Activated T-cell treated with anti-CD3 and anti-CD28 coated beads, Interleukin-2, amount 50 U/mL, for 4 hours (primary cell): Measurements from ENCODE around the gene CDK5RAP2. TPM values are rescaled to one million over a fixed set of nuclear protein-coding genes. Genes with fewer than 3 reads are reported as not detected.

ENCODE experiments used
- ATAC-seq, 2 donors: fragments of 200-7000 bp; cut with Tn5 transposase; one replicate each; pipeline ENCODE4 v1.10.0; 2021
- DNase-seq: peaks from one replicate; pipeline ENCODE4 v3.0.0-alpha.2; 2020
- H3K27me3 Mint-ChIP-seq: one replicate; pipeline ENCODE4 v1.8.0; 2021; ENCODE audit warnings: low read depth, mixed read lengths
- H3K36me3 Mint-ChIP-seq: one replicate; pipeline ENCODE4 v1.8.0; 2022; ENCODE audit warnings: mixed read lengths; ENCODE audit not compliant: insufficient read depth
- H3K4me1 Mint-ChIP-seq: one replicate; pipeline ENCODE4 v1.8.0; 2021; ENCODE audit warnings: low read depth, mixed read lengths
- H3K4me3 Mint-ChIP-seq: one replicate; pipeline ENCODE4 v1.8.0; 2021; ENCODE audit warnings: mild to moderate bottlenecking, moderate library complexity, mixed read lengths
- H3K9me3 Mint-ChIP-seq: one replicate; pipeline ENCODE4 v1.8.0; 2021; ENCODE audit warnings: mixed read lengths
- total RNA-seq, 3 donors: library from RNA; stranded (reverse); gene quantifications; one replicate each; pipeline ENCODE4 v1.2.1, GENCODE V29; 2021

Gene CDK5RAP2
- total RNA-seq, 3 donors from 2014 or later = 34.2 to 36.2 (median 35.1) TPM

DNA sequence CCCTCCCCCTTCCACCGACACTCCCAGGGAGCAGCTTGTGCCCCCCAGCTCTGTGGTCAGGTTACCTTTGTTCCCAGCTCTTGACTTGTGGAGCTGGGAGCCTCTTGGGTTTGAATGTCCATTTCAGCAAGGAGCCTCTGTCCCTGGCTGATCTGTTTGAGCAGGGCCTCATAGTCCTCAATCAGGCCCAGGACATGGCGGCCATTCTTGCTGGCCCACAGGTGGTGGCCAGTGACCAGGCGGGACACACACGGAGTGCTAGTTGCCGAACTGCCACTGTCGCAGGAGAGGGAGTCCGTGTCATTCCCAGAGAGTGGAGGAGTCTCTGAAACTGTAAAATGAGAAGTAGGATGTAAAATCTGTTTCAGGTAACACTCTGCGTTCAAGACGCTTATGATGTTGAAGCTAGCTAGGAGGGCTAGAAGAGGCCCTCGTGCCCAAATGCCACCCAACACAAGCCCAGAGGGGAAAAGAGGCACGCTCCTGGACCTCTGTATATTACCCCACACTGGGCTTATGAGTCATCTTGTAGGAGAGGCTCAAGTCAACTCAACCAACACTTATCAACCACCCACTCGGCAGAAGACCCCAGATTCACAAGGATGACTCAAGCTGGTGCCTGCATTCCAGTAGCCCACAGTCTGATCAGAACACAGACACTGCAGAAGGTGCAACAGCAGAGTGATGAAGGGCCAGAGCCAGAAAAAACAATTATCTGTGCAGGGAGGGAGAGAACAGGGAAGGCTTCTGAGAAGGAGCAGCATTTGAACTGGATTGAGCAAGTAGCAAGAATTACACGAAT is 177.0 kb downstream of the CDK5RAP2 start:
- H3K4me1 Mint-ChIP-seq = peaks cover 6% of the 10 kb centered on the region
- no peaks in the 10 kb centered on the region for H3K27me3 Mint-ChIP-seq
- DNase-seq (no peak), ATAC-seq (peak in 1 of 2 donors; percentile 34)
- H3K9me3 Mint-ChIP-seq = no peaks in the 10 kb centered on the region
- no peak overlapping the region for H3K4me3 Mint-ChIP-seq
- H3K36me3 Mint-ChIP-seq = peaks cover 56% of the 10 kb centered on the region

DNA sequence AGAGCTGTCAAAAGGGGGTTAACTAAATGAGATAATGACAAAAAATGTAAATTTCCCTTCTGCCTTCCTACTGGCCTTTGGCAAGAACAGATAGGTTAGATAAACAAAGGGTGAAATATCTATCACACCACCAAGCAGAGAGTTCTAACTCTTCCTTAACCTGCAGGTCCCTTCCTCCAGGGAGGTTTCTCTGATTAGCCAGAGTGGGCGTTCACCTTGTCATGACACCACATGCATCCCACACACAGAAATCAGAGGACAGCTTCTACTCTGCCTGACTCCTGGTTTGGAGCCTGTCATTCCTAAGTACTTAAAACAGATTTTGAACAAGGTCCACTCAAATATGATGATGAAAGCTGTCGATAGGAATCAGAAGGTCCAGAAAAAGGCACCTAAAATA is 180.0 kb downstream of the CDK5RAP2 start:
- DNase-seq (no peak), ATAC-seq (no peak)
- Mint-ChIP-seq H3K4me1 (peaks cover 16% of the 10 kb centered on the region), H3K27me3 (no peaks in the 10 kb centered on the region), H3K9me3 (no peaks in the 10 kb centered on the region), H3K4me3 (no peak overlapping the region), H3K36me3 (peaks cover 59% of the 10 kb centered on the region)

DNA sequence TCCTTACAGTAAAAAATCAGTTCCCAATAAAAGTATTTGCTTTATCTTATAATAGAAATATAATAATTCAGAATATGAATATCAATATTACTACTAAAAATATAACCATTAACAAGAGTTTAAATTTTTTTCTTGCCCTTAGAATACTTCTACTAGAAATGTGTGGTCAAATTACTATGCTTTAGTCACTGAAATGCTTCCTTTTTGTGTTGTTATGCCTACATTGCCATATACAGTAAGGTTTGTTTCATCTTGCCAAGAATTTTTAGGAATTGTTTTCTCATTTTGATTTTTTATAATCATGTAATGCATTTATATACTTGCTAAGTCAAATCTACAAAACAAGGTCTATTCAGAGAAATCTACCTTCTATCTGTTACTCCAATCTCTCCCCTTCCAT is 181.7 kb downstream of the CDK5RAP2 start:
- ATAC-seq (no peak), DNase-seq (no peak)
- no peaks in the 10 kb centered on the region for H3K9me3 Mint-ChIP-seq
- peaks cover 27% of the 10 kb centered on the region for H3K4me1 Mint-ChIP-seq
- H3K36me3 Mint-ChIP-seq = peaks cover 52% of the 10 kb centered on the region
- no peak overlapping the region for H3K4me3 Mint-ChIP-seq
- H3K27me3 Mint-ChIP-seq = no peaks in the 10 kb centered on the region

DNA sequence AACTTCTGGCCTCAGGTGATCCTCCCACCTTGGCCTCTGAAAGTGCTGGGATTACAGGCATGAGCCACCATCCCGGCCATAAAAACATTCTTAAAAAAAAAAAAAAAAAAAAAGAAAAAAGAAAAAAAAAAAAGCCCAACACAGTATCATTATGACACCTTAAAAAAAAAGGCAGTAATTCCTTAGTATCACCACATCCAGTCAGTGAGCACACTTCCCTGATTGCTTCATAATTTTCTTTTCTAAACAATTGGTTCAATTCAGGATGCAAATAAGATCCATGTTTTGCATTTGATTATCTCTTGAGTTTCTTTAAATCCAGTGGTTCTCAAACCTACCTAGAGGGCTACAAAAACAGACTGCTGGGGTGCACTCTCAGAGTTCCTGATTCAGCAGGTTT is 182.5 kb downstream of the CDK5RAP2 start:
- Mint-ChIP-seq H3K4me3 (no peak overlapping the region), H3K27me3 (no peaks in the 10 kb centered on the region), H3K36me3 (peaks cover 54% of the 10 kb centered on the region), H3K4me1 (peaks cover 24% of the 10 kb centered on the region), H3K9me3 (no peaks in the 10 kb centered on the region)
- ATAC-seq (no peak), DNase-seq (no peak)

DNA sequence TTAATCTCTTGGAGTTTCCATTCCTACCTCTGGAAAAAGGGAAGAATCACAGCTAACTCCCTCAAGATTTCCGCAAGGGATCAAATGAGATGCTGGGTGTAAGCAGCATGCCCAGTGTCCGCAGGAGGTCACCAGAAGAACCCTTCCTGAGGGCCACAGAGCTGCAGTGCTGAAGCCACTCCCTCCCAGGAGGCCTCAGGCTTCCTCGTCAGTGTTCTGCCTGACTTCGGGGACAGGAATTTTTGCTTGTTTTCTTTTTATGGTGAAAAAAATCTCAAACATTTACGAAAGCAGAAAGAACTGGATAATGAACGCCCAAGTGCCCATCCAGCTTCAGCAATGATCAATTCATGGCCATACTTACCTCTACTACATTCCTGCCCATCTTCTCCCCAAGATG is 183.0 kb downstream of the CDK5RAP2 start:
- Mint-ChIP-seq H3K36me3 (peaks cover 53% of the 10 kb centered on the region), H3K4me1 (peaks cover 24% of the 10 kb centered on the region), H3K9me3 (no peaks in the 10 kb centered on the region), H3K27me3 (no peaks in the 10 kb centered on the region), H3K4me3 (no peak overlapping the region)
- no peak for DNase-seq
- no peak for ATAC-seq

DNA sequence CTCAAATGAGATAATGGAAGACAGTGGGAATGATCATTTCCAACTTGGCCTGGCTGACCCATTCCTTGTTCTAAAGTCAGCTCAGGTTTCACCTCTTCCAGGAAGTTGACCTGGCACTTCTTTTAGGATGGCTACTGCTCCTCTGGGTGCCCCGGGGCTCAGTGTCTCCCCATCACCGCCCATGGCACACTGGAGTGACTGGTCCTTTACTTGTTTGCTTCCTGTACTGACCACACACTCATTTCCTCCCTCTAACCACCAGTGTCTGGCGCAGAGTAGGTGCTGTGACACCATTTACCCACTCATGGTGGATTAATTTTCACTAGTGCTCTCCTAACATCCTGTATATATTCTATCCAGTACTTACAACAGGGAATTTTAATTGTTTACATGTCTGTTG is 183.5 kb downstream of the CDK5RAP2 start:
- H3K4me3 Mint-ChIP-seq = no peak overlapping the region
- DNase-seq (no peak), ATAC-seq (no peak)
- H3K27me3 Mint-ChIP-seq = no peaks in the 10 kb centered on the region
- H3K9me3 Mint-ChIP-seq = no peaks in the 10 kb centered on the region
- H3K36me3 Mint-ChIP-seq = peaks cover 53% of the 10 kb centered on the region
- H3K4me1 Mint-ChIP-seq = peaks cover 24% of the 10 kb centered on the region

DNA sequence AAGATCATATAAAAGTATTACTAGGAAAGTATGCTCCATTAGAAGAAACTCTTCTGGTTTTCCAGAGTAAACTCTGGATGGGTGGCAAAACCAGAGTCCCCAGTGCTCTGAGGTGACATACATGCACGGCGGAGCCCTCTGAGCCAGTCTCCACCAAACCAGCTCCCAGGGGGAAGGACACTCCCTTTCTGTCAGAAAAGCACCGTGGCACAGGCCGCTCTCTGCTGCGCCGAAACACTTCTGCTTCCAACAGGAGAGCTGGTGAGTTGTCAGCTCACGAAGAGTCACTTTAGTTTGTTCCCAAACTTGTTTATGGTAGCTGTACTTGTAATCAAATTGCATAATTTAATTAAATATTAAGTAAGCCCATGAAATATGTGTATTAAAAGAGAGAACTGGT is 184.6 kb downstream of the CDK5RAP2 start:
- DNase-seq (no peak), ATAC-seq (no peak)
- peaks cover 24% of the 10 kb centered on the region for H3K4me1 Mint-ChIP-seq
- no peaks in the 10 kb centered on the region for H3K9me3 Mint-ChIP-seq
- no peaks in the 10 kb centered on the region for H3K27me3 Mint-ChIP-seq
- H3K36me3 Mint-ChIP-seq = peaks cover 49% of the 10 kb centered on the region
- no peak overlapping the region for H3K4me3 Mint-ChIP-seq

DNA sequence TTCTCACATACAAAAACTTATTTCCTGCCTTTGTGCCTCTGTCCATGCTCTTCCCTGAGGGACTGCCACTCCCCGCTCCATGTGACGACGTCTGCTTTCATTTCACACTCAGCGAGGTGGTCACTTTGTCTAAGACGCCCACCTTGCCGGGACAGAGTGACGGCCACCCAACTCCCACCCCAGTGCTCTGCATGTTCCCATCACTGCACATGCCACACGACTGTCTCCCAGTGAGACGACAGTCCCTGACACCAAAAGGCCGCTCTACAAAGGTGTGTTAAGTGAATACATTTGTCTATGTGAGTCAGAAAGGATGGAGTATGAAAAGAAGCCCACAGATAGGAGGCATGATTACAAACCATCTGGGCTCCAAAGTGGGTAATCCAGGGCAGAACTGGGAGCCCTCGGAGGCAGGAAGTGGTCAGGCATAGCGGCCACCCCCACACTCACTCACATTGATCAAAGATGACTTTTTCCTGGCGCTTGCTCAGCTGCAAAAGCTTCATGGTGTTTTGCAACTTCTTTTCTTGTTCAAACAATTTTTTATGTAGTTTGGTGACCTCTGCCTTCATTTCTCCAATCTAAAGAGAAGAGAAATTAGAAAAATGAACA is 185.8 kb downstream of the CDK5RAP2 start:
- peaks cover 24% of the 10 kb centered on the region for H3K4me1 Mint-ChIP-seq
- DNase-seq (no peak), ATAC-seq (peak; percentile 66 to 74)
- no peak overlapping the region for H3K4me3 Mint-ChIP-seq
- no peaks in the 10 kb centered on the region for H3K27me3 Mint-ChIP-seq
- no peaks in the 10 kb centered on the region for H3K9me3 Mint-ChIP-seq
- peaks cover 42% of the 10 kb centered on the region for H3K36me3 Mint-ChIP-seq

DNA sequence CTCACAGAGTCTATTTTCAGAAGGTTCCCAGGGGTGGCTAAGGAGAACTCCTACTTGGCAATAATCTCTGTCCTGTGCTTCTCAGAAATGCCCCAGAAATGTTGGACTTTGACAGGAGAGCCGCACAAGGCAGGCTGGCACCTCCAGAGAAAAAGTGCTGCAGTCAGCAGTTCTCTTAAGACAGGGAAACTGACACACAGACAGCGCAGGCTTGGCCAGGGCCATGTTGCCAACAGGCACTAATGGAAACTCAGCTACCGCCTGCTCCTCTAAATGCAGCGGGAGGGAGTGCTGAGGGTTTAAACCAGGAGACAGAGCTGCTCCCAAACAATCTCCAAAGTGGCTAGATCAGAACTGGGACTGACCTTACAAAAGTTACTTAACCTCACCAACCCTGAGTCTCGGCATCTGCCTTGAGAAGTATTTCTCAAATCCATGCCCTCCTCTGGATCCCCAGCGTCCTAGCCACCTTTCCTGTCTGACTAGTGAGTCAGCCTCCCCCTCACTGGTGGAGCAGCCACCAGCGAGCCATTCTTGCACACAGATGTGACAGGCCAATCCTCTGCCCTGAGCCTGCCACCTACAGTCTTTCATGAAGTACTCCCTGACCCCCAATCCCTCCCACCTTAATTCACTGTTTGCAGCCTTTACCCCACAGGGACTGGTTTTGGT is 186.4 kb downstream of the CDK5RAP2 start:
- Mint-ChIP-seq H3K27me3 (no peaks in the 10 kb centered on the region), H3K36me3 (peaks cover 42% of the 10 kb centered on the region), H3K9me3 (no peaks in the 10 kb centered on the region), H3K4me1 (peaks cover 24% of the 10 kb centered on the region), H3K4me3 (no peak overlapping the region)
- peak; percentile 32 to 53 for ATAC-seq
- DNase-seq = no peak

DNA sequence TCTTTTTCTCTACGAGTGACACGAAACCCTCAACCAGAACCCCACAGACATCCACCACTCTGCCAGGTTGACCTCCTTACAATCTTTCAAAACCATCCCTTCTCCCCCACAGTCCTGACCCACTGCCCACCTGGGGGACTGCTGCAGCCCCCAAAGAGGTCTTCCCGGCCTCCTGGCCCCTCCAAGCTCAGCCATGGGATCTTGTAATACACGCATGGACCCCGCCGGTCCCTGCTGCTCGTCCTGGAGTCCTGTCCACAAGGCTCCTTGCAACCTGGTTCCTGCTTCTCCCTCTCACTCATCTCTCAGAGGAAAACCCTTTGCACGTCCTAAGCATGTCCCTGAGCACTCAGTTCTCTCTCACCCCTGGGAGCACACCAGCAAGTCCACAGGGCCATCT is 187.3 kb downstream of the CDK5RAP2 start:
- DNase-seq (no peak), ATAC-seq (no peak)
- no peaks in the 10 kb centered on the region for H3K27me3 Mint-ChIP-seq
- H3K9me3 Mint-ChIP-seq = no peaks in the 10 kb centered on the region
- H3K4me1 Mint-ChIP-seq = peaks cover 24% of the 10 kb centered on the region
- no peak overlapping the region for H3K4me3 Mint-ChIP-seq
- H3K36me3 Mint-ChIP-seq = peaks cover 42% of the 10 kb centered on the region

DNA sequence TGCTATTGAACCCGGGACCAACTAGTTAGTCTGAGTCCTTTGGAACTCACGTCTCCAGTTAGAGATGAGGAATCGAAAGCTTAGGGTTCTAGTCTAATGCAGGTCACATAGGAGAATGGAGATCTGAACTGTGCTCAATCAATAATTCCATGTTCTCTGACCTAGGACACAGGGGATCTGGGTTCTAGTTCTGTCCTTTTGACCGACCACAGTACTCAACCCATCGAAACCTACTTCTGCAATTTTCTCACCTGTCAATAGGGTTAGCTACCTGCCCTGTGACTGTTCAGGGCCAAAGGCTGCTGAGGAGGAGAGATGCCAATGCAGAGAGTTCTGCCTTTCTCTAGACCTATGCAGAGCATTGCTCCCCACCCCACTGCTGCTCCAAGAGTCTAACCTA is 187.7 kb downstream of the CDK5RAP2 start:
- DNase-seq (no peak), ATAC-seq (no peak)
- peaks cover 24% of the 10 kb centered on the region for H3K4me1 Mint-ChIP-seq
- H3K36me3 Mint-ChIP-seq = peaks cover 42% of the 10 kb centered on the region
- no peak overlapping the region for H3K4me3 Mint-ChIP-seq
- H3K27me3 Mint-ChIP-seq = no peaks in the 10 kb centered on the region
- no peaks in the 10 kb centered on the region for H3K9me3 Mint-ChIP-seq

DNA sequence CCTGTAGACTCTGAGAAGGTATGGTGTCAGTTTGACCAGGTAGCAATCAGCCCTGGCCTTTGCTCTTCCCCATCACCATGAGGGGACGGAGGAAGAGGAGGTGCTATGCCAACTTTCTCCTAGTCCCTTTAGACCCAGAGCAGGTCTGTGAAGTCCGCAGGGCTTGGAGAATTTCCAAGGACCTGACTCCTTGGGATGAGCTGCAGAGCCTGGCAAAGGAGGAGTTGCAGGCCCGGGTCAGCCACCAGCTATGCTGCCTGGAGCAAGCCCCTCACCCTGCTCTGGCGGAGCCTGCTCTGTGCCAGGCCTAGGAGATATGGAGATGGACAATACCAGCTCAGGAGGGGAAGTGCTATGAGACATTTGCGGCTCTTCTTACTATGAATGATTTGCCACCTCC is 188.3 kb downstream of the CDK5RAP2 start:
- Mint-ChIP-seq H3K9me3 (no peaks in the 10 kb centered on the region), H3K27me3 (no peaks in the 10 kb centered on the region), H3K36me3 (peaks cover 38% of the 10 kb centered on the region), H3K4me3 (no peak overlapping the region), H3K4me1 (peaks cover 23% of the 10 kb centered on the region)
- ATAC-seq (no peak), DNase-seq (no peak)

DNA sequence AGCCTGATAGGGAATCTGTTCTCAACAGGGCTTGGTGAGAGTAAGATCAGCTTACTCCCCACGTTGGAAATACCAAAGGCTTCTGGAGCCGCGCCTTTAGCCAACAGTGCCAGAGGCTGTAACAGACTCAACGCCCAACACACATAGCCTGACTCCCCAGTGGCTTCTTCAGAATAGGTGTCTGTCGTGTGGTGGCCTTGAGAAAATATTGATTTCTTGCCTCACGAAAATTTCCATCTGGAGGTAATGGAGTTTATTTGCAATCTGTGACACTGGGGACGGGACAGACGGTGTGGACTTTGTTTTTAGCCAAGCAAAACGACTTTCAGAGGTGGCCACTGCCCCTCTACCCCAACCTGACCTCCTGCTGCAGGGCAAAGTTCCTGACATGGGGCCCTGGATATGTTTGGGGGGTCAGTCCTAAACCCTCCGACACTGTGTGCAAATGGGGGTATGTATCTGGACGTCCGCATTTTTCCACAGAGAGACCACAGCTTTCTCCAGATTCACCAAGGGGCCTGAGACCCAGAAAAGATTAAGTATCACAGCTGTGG is 189.3 kb downstream of the CDK5RAP2 start:
- DNase-seq = no peak

DNA sequence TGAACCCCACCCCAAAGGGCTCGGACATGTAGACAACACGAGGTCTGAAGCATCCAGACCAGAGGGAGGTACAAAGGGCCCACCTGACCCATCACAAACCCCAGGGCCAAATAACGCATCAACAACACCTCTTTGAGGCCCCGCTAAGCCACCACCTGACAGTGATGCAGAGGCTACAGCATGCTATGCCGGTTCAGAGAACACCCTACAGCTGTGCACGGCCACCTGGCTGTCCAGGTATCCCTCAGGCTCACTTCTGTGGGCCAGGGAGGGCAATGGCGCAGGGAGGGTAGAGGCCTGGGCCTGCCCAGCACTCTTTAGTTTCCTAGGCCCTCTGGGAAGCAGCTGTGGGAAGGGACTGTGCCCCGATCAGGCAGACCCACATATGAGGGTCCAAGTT is 190.1 kb downstream of the CDK5RAP2 start:
- no peak for ATAC-seq

More for the DNA sequence above, 189.3 kb downstream of the CDK5RAP2 start:
- Mint-ChIP-seq H3K9me3 (no peaks in the 10 kb centered on the region), H3K27me3 (no peaks in the 10 kb centered on the region), H3K4me3 (no peak overlapping the region), H3K36me3 (peaks cover 32% of the 10 kb centered on the region), H3K4me1 (peaks cover 17% of the 10 kb centered on the region)
- no peak for ATAC-seq

More for the DNA sequence above, 190.1 kb downstream of the CDK5RAP2 start:
- Mint-ChIP-seq H3K4me3 (no peak overlapping the region), H3K9me3 (no peaks in the 10 kb centered on the region), H3K27me3 (no peaks in the 10 kb centered on the region), H3K4me1 (peaks cover 13% of the 10 kb centered on the region), H3K36me3 (peaks cover 33% of the 10 kb centered on the region)
- DNase-seq = no peak
